Uterus (tissue), 2 donors: ENCODE data around the gene RAPGEF2.
"Not testable (repeated sequence)": the region's sequence is repeated elsewhere in the genome, so short reads cannot be mapped to it uniquely, and the experiment has no call there.

Source experiments
- POLR2A ChIP-seq, 2 donors: fragments of 450-650 bp; IDR thresholded peaks; one replicate each; pipeline ENCODE4 v1.6.1; 2016; ENCODE audit warnings: antibody characterized with exemption in 2 of 2, mild to moderate bottlenecking in 1 of 2, moderate library complexity in 1 of 2
- TF ChIP-seq, protein P1 (sequence below), 4 experiments: fragments of 200-600 bp in 2 of 4; fragments of 450-650 bp in 2 of 4; sonication (generic) in 2 of 4; IDR thresholded peaks; one replicate each; pipeline ENCODE4 v1.5.1; 2016 to 2019; ENCODE audit warnings: antibody characterized with exemption in 4 of 4, mild to moderate bottlenecking in 2 of 4, moderate library complexity in 1 of 4

DNA sequence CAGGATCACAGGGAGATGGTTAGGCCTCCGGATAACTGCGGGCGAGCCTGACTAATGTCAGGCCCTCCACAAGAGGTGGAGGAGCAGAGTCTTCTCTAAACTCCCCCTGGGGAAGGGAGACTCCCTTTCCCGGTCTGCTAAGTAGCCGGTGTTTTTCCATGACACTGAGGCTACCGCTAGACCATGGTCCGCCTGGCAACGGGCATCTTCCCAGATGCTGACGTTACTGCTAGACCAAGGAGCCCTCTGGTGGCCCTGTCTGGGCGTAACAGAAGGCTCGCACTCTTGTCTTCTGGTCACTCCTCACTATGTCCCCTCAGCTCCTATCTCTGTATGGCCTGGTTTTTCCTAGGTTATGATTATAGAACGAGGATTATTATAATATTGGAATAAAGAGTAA lies 213.0 kb downstream of the RAPGEF2 start:
- TF ChIP-seq, protein P1, sequence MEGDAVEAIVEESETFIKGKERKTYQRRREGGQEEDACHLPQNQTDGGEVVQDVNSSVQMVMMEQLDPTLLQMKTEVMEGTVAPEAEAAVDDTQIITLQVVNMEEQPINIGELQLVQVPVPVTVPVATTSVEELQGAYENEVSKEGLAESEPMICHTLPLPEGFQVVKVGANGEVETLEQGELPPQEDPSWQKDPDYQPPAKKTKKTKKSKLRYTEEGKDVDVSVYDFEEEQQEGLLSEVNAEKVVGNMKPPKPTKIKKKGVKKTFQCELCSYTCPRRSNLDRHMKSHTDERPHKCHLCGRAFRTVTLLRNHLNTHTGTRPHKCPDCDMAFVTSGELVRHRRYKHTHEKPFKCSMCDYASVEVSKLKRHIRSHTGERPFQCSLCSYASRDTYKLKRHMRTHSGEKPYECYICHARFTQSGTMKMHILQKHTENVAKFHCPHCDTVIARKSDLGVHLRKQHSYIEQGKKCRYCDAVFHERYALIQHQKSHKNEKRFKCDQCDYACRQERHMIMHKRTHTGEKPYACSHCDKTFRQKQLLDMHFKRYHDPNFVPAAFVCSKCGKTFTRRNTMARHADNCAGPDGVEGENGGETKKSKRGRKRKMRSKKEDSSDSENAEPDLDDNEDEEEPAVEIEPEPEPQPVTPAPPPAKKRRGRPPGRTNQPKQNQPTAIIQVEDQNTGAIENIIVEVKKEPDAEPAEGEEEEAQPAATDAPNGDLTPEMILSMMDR (IDR thresholded peaks at IDR 0.05): not testable (repeated sequence)
- not testable (repeated sequence) for TF ChIP-seq POLR2A (IDR thresholded peaks at IDR 0.05)
